Fibroblast of lung (primary cell): ENCODE measurements around the gene PANK1.

Source experiments
- CTCF ChIP-seq, 2 donors: IDR thresholded peaks in 1 of 2; conservative IDR thresholded peaks in 1 of 2; 1 replicate in 1 of 2; 2 replicates in 1 of 2; pipeline ENCODE4 v1.5.1; 2011 to 2012; ENCODE audit warnings: low read length in 2 of 2, control low read depth in 1 of 2, inconsistent platforms in 1 of 2, low read depth in 1 of 2, mild to moderate bottlenecking in 1 of 2
- EZH2 ChIP-seq: IDR thresholded peaks from 2 replicates; pipeline ENCODE4 v1.5.1; 2012; ENCODE audit warnings: low read length, control low read depth, mild to moderate bottlenecking; ENCODE audit errors: missing control alignments

GRCh38 chr10:89664203-89664602 lies 19.2 kb upstream of the PANK1 start:
- TF ChIP-seq EZH2 (no peak), CTCF (conservative IDR thresholded peaks at IDR 0.05 in 1 of 2, IDR thresholded peaks at IDR 0.05 in 1 of 2; ENCODE audit: low read depth in 1 of 2, low read length in 2 of 2) (no peak)
